GM12874 (cell line): ENCODE measurements around the gene MBD6.

Experiments
- CTCF ChIP-seq: IDR thresholded peaks from 2 replicates; pipeline ENCODE4 v1.5.1; 2011; ENCODE audit warnings: low read depth, mild to moderate bottlenecking, control low read depth, low read length, moderate library complexity; ENCODE audit not compliant: insufficient read depth

Gene MBD6

GRCh38 chr12:57528831-57529555 is 6.4 kb downstream of the MBD6 start:
- no peak for TF ChIP-seq CTCF

GRCh38 chr12:57529831-57530230 is 7.2 kb downstream of the MBD6 start:
- TF ChIP-seq CTCF: no peak

GRCh38 chr12:57530396-57531142 is 7.9 kb downstream of the MBD6 start:
- no peak for TF ChIP-seq CTCF

- no peak for TF ChIP-seq CTCF
Measured at GRCh38 chr12:57531836-57532235, 9.2 kb downstream of the MBD6 start.

- TF ChIP-seq CTCF: no peak
Measured at GRCh38 chr12:57533108-57533507, 10.5 kb downstream of the MBD6 start.

- TF ChIP-seq CTCF: no peak
Measured at GRCh38 chr12:57534250-57534649, 11.6 kb downstream of the MBD6 start.

- no peak for TF ChIP-seq CTCF
Measured at GRCh38 chr12:57534991-57535543, 12.4 kb downstream of the MBD6 start.
